ENCODE results near the gene TMPRSS13. TPM values are rescaled to one million over a fixed set of nuclear protein-coding genes. Genes with fewer than 3 reads are reported as not detected.

TMPRSS13 gene
- total and polyA plus RNA-seq, 2 experiments from 2014 or later, result 1.3 to 1.9 TPM

DNA sequence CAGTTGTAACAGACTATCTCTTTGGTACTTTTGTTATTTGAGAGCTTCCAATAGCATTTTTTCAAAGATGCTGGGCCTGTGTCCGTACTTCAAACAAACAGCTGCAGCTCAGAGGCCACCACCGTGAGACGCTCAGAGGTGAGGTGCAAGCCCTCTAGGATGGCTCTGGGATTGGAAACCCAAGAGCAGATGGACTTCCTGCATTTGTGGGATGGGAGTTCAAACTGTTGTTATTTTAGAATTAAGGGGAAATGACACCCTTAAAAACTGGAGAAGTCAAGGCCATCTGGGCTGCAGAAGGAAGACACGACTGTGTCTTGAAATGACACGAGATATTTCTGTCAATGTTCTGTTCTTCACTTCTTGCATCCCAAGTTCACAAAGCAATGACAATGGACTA is 47.8 kb upstream of the TMPRSS13 start:
- DNase-seq (ENCODE audit: low spot score), result no peak

DNA sequence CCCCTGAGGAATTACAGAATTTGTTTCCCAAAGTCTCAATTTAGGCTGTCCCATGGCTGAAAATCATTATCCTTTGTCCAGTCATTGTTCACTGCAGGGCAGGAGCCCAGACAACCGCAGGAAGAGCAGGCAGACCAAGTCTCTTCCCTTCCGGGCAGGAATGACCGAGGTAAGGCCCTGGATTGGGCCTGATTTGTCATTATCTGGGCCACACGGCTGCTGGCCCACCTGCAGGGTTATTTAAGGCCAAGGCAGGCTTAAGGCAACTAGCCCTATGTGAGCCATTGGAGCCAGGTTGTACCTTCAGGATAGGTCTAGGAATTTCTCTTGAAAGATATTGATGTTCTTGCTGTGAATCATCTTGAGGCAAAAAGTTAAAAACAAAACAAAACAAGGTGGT is 47.2 kb upstream of the TMPRSS13 start:
- no peak overlapping the region for H3K27ac ChIP-seq
- TF ChIP-seq EZH2phosphoT487 (IDR thresholded peaks at IDR 0.05; ENCODE audit: low read depth, severe bottlenecking, unreplicated experiment) (no peak), EZH2 (IDR thresholded peaks at IDR 0.05; ENCODE audit: borderline replicate concordance) (no peak)
- TF ChIP-seq, protein P1, sequence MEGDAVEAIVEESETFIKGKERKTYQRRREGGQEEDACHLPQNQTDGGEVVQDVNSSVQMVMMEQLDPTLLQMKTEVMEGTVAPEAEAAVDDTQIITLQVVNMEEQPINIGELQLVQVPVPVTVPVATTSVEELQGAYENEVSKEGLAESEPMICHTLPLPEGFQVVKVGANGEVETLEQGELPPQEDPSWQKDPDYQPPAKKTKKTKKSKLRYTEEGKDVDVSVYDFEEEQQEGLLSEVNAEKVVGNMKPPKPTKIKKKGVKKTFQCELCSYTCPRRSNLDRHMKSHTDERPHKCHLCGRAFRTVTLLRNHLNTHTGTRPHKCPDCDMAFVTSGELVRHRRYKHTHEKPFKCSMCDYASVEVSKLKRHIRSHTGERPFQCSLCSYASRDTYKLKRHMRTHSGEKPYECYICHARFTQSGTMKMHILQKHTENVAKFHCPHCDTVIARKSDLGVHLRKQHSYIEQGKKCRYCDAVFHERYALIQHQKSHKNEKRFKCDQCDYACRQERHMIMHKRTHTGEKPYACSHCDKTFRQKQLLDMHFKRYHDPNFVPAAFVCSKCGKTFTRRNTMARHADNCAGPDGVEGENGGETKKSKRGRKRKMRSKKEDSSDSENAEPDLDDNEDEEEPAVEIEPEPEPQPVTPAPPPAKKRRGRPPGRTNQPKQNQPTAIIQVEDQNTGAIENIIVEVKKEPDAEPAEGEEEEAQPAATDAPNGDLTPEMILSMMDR (IDR thresholded peaks at IDR 0.05; ENCODE audit: poor library complexity), result no peak
- 80% methylated on average over 4 of the region's 4 CpGs for WGBS (ENCODE audit: low lambda C conversion rate, missing lambda C conversion rate)
- H3K4me2 ChIP-seq, result no peak overlapping the region
- no peaks in the 10 kb centered on the region for H3K79me2 ChIP-seq
- no peaks in the 10 kb centered on the region for H4K20me1 ChIP-seq (ENCODE audit: insufficient read depth, poor library complexity, severe bottlenecking)
- H2AFZ ChIP-seq, result no peak overlapping the region
- no peak overlapping the region for H3K4me3 ChIP-seq
- no peaks in the 10 kb centered on the region for H3K9me3 ChIP-seq (ENCODE audit: low read depth)
- no peak for DNase-seq (ENCODE audit: low spot score)
- H3K9me2 ChIP-seq (replicated peaks; ENCODE audit: insufficient read depth), result no peaks in the 10 kb centered on the region
- H3K27me3 ChIP-seq, result no peaks in the 10 kb centered on the region
- H3K4me1 ChIP-seq (ENCODE audit: insufficient read depth), result peaks cover 9% of the 10 kb centered on the region
- H3K36me3 ChIP-seq (replicated peaks; ENCODE audit: insufficient read depth, low read depth), result no peaks in the 10 kb centered on the region

More for the DNA sequence above, 47.8 kb upstream of the TMPRSS13 start:
- Histone ChIP-seq H3K27ac (no peak overlapping the region), H3K4me1 (ENCODE audit: insufficient read depth) (peaks cover 9% of the 10 kb centered on the region), H3K9me2 (replicated peaks; ENCODE audit: insufficient read depth) (no peaks in the 10 kb centered on the region), H3K4me2 (no peak overlapping the region), H4K20me1 (ENCODE audit: insufficient read depth, poor library complexity, severe bottlenecking) (no peaks in the 10 kb centered on the region), H3K36me3 (replicated peaks; ENCODE audit: insufficient read depth, low read depth) (no peaks in the 10 kb centered on the region), H3K79me2 (no peaks in the 10 kb centered on the region), H3K27me3 (no peaks in the 10 kb centered on the region), H3K4me3 (no peak overlapping the region), H2AFZ (no peak overlapping the region), H3K9me3 (ENCODE audit: low read depth) (no peaks in the 10 kb centered on the region)
- TF ChIP-seq, protein P1 (IDR thresholded peaks at IDR 0.05; ENCODE audit: poor library complexity), result no peak
- no peak for TF ChIP-seq EZH2 (IDR thresholded peaks at IDR 0.05; ENCODE audit: borderline replicate concordance)
- TF ChIP-seq EZH2phosphoT487 (IDR thresholded peaks at IDR 0.05; ENCODE audit: low read depth, severe bottlenecking, unreplicated experiment), result no peak
- 90% methylated on average over 5 of the region's 5 CpGs for WGBS (ENCODE audit: low lambda C conversion rate, missing lambda C conversion rate)

DNA sequence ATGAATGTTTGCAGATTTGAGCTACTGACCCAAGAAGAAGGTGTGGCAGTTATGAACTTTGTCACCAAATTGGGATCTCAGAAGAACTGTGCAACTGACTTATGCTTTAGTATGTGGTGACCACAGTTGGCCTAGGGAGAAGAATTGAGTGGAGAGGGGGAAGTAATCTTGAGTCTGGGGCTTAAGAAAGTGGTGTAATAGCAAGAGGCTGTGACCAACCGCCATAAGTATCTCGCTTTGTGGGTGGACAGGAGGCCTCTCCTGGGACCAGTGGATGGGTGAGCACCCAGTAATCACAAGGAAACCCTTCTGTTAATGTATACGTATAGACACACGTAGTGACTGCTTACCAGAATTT is 44.3 kb upstream of the TMPRSS13 start:
- TF ChIP-seq EZH2 (IDR thresholded peaks at IDR 0.05; ENCODE audit: borderline replicate concordance) (no peak), EZH2phosphoT487 (IDR thresholded peaks at IDR 0.05; ENCODE audit: low read depth, severe bottlenecking, unreplicated experiment) (no peak)
- TF ChIP-seq, protein P1 (IDR thresholded peaks at IDR 0.05; ENCODE audit: poor library complexity), result no peak
- WGBS (ENCODE audit: low lambda C conversion rate, missing lambda C conversion rate), result 94% methylated on average over 4 of the region's 4 CpGs
- Histone ChIP-seq H3K4me1 (ENCODE audit: insufficient read depth) (peaks cover 9% of the 10 kb centered on the region), H3K27ac (no peak overlapping the region), H3K36me3 (replicated peaks; ENCODE audit: insufficient read depth, low read depth) (no peaks in the 10 kb centered on the region), H3K79me2 (no peaks in the 10 kb centered on the region), H3K9me2 (replicated peaks; ENCODE audit: insufficient read depth) (no peaks in the 10 kb centered on the region), H3K4me3 (no peak overlapping the region), H3K9me3 (ENCODE audit: low read depth) (no peaks in the 10 kb centered on the region), H3K4me2 (no peak overlapping the region), H3K27me3 (no peaks in the 10 kb centered on the region), H4K20me1 (ENCODE audit: insufficient read depth, poor library complexity, severe bottlenecking) (no peaks in the 10 kb centered on the region), H2AFZ (no peak overlapping the region)
- no peak for DNase-seq (ENCODE audit: low spot score)

All from hepatocyte (in vitro differentiated cells).